ENCODE data around the gene TINCR.
"Not testable (repeated sequence)": the region's sequence is repeated elsewhere in the genome, so short reads cannot be mapped to it uniquely, and the experiment has no call there.

TINCR gene

DNA sequence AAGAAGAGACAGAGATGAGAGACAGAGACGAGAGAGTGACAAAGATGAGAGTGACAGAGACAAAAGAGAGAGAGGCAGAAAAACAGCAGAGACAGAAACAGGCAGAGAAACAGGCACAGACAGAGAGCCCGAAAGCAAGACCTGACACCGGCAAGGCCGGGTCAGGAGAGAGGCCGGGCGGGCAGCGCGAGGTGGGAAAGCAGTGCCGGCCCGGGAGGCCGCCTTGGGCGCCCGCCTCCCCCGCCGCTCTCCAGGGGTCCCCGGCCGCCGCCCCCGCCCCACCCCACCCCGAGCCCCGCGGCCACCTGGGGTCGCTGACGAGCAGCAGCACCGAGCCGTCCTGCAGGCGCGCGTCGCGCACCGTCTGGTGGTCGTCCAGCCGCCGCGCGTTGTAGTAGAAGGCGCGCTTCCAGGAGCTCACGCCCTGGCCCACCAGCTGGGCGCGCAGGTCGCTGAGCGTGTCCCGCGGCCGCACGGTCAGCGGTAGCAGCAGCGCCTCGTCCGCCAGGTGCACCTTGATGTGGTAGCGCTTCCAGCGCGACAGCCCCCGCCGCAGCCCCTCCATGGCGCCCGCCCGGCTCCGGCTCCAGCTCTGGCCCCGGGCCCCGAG is at the start of gene TINCR:
Gene TINCR (minus strand): TSS at position 594 of the 610 bp plus-strand sequence.
- no peaks in the 10 kb centered on the region for H3K4me1 Mint-ChIP-seq (ENCODE audit: low read depth)
- H3K27ac Mint-ChIP-seq: no peak within 1 kb of the TSS
- peaks cover 4% of the 10 kb centered on the region for H3K27me3 Mint-ChIP-seq (ENCODE audit: low read depth)
- no peaks in the 10 kb centered on the region for H3K36me3 Mint-ChIP-seq (ENCODE audit: low read depth)
- no peak for DNase-seq (ENCODE audit: low spot score)
- H3K9me3 Mint-ChIP-seq: peaks cover under 1% of the 10 kb centered on the region
- no peak within 1 kb of the TSS for H3K4me3 Mint-ChIP-seq

DNA sequence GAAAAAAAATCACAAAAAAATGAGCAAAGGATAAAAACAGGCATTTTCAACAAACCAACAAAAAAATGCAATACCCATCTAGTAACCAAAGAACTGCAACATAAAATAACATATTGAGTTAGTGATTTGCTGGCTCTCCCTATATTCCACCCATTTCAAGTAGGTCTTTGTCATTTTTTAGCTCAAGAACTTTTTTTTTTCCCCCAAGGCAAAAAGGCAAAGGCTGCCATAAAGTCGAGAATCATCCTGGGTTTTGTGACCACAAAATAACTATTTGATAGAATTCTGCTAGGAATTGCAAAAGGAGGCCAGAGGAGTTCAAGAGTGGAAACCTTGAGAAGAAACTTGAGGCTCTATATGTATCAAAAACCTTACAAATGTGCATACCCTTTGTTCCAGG is 49.3 kb upstream of the TINCR start:
- H3K36me3 Mint-ChIP-seq (ENCODE audit: low read depth): peaks cover 76% of the 10 kb centered on the region
- H3K9me3 Mint-ChIP-seq: no peaks in the 10 kb centered on the region
- H3K4me3 Mint-ChIP-seq: no peak overlapping the region
- H3K4me1 Mint-ChIP-seq (ENCODE audit: low read depth): peaks cover 26% of the 10 kb centered on the region
- DNase-seq (ENCODE audit: low spot score): no peak
- no peak overlapping the region for H3K27ac Mint-ChIP-seq
- H3K27me3 Mint-ChIP-seq (ENCODE audit: low read depth): no peaks in the 10 kb centered on the region

DNA sequence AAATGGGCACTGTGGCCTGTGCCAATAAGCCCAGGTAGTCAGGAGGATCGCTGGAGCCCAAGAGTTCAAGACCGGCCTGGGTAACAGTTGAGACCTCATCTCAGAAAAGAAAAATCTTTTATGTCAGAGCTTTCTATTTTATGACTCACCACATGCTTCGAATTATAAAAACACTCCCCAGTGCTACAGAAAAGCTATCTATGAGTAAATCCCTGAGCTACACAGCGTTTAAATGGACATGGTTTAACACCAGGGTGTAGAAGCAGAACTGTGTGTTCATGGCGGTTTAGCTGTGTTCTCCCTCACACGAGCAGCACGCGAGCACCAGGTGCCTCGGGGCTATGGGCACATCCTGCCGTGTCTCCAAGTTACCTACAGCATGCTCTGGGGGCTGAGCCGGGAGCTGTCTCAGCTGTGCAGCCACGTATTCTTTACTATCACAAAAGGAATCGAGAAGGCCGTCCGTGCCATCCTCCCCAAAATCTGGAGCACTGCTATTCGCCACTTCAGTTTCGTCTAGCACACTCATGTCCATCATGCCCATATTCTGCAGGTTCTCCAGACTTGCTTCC is 48.1 kb upstream of the TINCR start:
- Mint-ChIP-seq H3K4me1 (ENCODE audit: low read depth) (peaks cover 18% of the 10 kb centered on the region), H3K4me3 (no peak overlapping the region), H3K36me3 (ENCODE audit: low read depth) (peaks cover 75% of the 10 kb centered on the region), H3K27ac (no peak overlapping the region), H3K27me3 (ENCODE audit: low read depth) (no peaks in the 10 kb centered on the region), H3K9me3 (no peaks in the 10 kb centered on the region)
- no peak for DNase-seq (ENCODE audit: low spot score)

DNA sequence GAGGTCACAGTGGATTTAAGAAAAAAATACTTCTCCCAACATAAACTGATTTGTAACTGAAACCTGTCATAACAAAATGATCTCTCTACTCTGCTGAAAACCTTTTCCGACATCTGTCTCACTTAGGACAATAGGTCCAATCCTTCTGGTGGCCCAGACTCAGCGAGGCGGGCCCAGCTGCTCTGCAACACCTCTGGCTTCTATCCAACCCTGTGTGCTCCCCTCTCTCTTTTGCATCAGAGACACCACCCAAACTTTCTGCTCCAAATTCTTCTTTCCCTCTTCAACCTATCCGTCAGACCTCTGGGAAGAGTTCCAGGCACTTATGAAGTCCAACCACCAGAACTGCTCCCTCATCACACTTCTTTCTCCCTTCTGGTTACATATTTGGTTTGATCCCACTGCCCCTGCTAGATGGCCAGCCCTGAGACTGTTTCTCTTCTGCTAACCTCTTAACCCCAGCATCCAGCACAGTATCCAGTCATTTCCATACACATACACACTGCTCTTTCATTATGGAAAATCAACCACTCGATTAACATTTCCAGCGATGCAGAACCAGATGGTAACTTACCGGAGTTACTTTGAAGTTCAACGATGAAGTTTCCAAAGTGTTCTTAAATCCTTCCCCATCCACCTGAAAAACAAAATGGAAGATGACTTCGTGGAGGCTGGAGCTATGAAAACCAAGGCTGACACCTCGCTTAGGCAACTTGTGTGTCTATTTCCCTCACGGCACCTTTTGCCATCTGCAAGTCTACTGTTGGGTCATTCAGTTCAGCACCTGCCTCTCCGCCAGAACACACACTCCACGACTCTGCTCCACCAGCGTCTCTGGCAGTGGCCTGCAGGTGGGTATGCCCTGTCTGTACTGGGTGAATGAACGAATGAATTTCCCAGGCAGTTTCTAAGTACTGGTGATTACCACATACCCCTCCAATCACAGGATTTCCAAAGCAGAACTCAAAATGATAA is 45.4 kb upstream of the TINCR start:
- Mint-ChIP-seq H3K9me3 (no peaks in the 10 kb centered on the region), H3K27ac (no peak overlapping the region), H3K4me3 (no peak overlapping the region), H3K27me3 (ENCODE audit: low read depth) (no peaks in the 10 kb centered on the region), H3K36me3 (ENCODE audit: low read depth) (peaks cover 69% of the 10 kb centered on the region), H3K4me1 (ENCODE audit: low read depth) (peaks cover 5% of the 10 kb centered on the region)
- no peak for DNase-seq (ENCODE audit: low spot score)

DNA sequence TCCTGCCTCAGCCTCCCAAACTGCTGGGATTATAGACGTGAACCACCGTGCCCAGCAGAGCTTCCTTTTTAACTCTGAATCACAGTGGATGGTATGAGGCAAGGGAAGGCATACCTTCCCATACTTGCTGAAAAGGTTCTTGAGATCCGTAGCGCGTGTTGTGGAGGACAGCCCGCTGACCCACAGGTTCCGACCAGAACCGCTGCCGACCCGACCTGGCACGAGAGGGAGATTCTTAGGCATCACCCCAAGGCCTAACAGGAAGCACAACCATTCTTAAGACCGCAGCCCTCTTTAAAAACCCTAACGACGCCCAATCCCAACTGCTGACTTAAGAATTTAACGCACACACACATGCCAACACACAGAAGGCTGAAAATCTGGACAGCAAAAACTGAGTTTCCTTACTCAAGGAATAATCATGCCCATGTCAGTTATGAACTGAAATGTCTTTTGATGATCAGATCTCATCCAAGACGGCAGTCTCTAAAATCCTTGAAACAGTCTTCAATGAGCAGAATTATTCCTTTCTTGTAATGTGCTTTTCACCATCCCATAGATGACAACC is 42.2 kb upstream of the TINCR start:
- Mint-ChIP-seq H3K27ac (no peak overlapping the region), H3K4me1 (ENCODE audit: low read depth) (peaks cover 3% of the 10 kb centered on the region), H3K4me3 (no peak overlapping the region), H3K9me3 (no peaks in the 10 kb centered on the region), H3K36me3 (ENCODE audit: low read depth) (peaks cover 74% of the 10 kb centered on the region), H3K27me3 (ENCODE audit: low read depth) (no peaks in the 10 kb centered on the region)
- no peak for DNase-seq (ENCODE audit: low spot score)

DNA sequence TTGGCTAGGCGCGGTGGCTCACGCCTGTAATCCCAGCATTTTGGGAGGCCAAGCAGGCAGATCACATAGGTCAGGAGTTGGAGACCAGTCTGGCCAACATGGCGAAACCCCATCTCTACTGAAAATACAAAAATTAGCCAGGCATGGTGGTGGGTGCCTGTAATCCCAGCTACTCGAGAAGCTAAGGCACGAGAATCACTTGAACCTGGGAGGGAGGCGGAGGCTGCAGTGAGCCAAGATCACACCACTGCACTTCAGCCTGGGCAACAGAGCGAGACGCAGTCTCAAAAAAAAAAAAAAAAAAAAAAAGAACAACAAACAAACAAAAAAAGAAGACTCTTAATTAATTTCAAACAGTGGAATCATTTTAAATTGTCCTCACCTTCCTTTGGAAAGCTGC is 41.0 kb upstream of the TINCR start:
- H3K27me3 Mint-ChIP-seq (ENCODE audit: low read depth); DNase-seq (ENCODE audit: low spot score); H3K4me3 Mint-ChIP-seq; H3K27ac Mint-ChIP-seq; H3K4me1 Mint-ChIP-seq (ENCODE audit: low read depth); H3K9me3 Mint-ChIP-seq: not testable (repeated sequence)
- H3K36me3 Mint-ChIP-seq (ENCODE audit: low read depth): peaks cover 73% of the 10 kb centered on the region

DNA sequence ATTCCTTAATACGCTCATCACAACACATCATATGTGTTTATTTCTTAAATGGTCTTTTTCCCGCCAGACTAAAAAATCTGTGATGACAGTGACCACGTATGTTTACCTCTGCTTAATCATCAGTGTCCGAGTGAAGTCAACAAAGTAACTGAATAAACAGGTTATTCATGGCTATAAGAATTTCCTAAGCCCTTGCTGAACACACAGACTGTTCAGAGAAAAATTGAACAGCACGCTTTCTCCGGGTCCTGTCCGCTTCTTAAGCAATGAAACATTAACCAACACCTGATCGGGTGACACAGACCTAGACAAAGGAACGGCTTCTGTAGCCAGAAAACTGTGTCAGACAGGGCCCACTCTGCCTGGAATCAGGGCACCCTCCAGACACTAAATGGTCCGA is 40.5 kb upstream of the TINCR start:
- no peaks in the 10 kb centered on the region for H3K9me3 Mint-ChIP-seq
- no peak for DNase-seq (ENCODE audit: low spot score)
- H3K36me3 Mint-ChIP-seq (ENCODE audit: low read depth): peaks cover 73% of the 10 kb centered on the region
- no peak overlapping the region for H3K4me3 Mint-ChIP-seq
- H3K4me1 Mint-ChIP-seq (ENCODE audit: low read depth): no peaks in the 10 kb centered on the region
- H3K27me3 Mint-ChIP-seq (ENCODE audit: low read depth): no peaks in the 10 kb centered on the region
- no peak overlapping the region for H3K27ac Mint-ChIP-seq

DNA sequence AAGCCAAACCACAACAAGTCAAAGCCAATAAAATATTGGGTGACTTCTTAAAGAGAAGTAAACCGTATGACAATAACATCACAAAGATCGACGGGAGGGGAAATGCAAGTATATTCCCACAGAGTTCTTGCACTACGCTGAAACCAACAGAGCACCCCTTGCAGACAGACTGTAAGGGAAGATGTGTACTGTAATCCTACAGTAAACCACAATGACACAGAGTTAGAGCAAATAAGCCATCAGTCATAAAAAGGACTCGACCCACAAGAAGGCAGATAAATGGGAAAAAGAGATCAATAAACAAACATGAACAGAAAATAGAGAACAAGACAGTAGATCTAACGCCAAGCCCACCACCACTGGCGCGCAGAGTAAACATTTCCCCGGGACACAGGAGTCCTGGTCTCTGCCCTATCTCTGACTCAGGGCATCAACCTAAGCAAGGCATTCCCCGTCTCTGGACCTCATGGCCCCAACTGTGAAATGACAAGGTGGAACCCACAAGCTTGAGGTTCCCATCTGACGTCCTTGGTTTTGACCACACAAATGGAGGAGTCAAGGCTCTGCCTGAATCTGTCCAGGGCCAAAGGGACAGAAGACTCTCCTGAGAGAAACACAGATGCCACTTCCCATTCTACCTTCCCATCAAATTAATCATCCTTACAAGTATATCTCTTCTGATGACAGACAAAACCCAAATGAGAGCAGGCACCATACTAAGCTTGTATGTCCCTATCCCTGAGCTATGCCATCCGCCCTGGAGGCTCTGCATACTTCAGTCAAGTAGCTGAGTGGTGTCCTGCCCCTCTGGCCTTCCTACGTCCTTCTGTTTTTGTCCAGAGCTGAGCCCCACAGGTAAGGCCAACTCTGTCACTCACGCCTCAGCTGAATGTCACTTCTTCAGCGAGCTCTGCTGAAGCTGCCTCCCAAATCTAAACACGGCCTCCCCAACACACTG is 39.8 kb upstream of the TINCR start:
- peaks cover 68% of the 10 kb centered on the region for H3K36me3 Mint-ChIP-seq (ENCODE audit: low read depth)
- no peak for DNase-seq (ENCODE audit: low spot score)
- no peaks in the 10 kb centered on the region for H3K27me3 Mint-ChIP-seq (ENCODE audit: low read depth)
- no peaks in the 10 kb centered on the region for H3K4me1 Mint-ChIP-seq (ENCODE audit: low read depth)
- no peak overlapping the region for H3K27ac Mint-ChIP-seq
- no peaks in the 10 kb centered on the region for H3K9me3 Mint-ChIP-seq
- H3K4me3 Mint-ChIP-seq: no peak overlapping the region

DNA sequence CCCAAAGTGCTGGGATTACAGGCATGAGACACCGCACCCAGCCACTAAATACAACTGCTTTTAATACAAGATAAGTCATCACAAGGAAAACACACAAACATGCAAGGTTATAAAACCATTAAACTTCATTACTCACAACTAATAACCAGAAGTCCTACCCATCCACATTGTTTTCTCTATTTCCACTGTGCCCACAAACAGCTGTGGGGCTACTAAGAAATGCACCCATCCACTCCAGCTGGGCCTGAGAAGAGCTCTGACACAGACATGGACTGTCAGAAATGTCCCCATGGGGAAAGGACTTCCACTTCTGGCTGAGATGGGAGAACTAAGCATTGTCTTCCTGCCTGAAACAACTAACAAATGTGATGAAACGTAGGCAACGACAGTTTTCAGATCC is 37.6 kb upstream of the TINCR start:
- peaks cover 66% of the 10 kb centered on the region for H3K36me3 Mint-ChIP-seq (ENCODE audit: low read depth)
- H3K4me1 Mint-ChIP-seq (ENCODE audit: low read depth): peaks cover 2% of the 10 kb centered on the region
- no peak overlapping the region for H3K4me3 Mint-ChIP-seq
- H3K27me3 Mint-ChIP-seq (ENCODE audit: low read depth): no peaks in the 10 kb centered on the region
- H3K27ac Mint-ChIP-seq: no peak overlapping the region
- H3K9me3 Mint-ChIP-seq: no peaks in the 10 kb centered on the region
- DNase-seq (ENCODE audit: low spot score): no peak

DNA sequence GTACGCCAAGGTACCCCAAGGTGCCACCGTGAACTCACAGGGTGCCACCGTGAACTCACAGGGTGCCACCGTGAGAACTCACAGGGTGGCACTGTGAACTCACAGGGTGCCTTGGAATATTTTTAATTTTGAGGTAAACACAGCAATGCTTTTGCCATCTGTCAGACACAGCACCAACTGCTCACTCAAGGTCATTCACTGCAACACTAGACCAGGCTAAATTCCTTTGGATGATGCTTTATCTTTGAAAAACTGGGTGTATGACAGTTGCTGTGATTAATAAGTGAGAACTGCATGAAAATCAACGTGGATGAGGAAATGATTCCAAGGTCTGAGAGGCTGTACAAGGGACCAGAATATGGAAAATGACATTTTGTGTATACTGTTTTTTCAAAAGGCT is 35.9 kb upstream of the TINCR start:
- no peak overlapping the region for H3K27ac Mint-ChIP-seq
- H3K9me3 Mint-ChIP-seq: no peaks in the 10 kb centered on the region
- H3K4me1 Mint-ChIP-seq (ENCODE audit: low read depth): peaks cover 2% of the 10 kb centered on the region
- H3K4me3 Mint-ChIP-seq: no peak overlapping the region
- DNase-seq (ENCODE audit: low spot score): no peak
- peaks cover 69% of the 10 kb centered on the region for H3K36me3 Mint-ChIP-seq (ENCODE audit: low read depth)
- no peaks in the 10 kb centered on the region for H3K27me3 Mint-ChIP-seq (ENCODE audit: low read depth)

DNA sequence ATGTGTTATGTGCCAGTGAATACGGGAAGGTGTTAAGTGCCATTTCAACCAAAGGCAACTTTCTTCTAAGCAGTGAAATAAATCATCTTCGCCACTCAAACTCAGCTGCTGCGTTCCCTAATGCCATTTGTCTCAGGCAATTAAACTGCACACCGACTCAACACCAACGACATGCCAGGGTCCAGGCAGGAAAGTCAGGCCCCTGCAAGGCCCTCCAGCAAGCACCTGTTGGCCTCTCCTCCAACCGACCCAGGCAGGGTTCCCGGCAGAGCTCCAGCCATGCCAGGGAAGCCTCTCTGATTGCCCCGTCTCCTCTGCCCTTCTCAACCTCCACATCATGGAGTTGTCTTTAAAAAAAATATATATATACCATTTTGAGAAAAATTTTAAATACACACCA is 33.0 kb upstream of the TINCR start:
- H3K27ac Mint-ChIP-seq: no peak overlapping the region

DNA sequence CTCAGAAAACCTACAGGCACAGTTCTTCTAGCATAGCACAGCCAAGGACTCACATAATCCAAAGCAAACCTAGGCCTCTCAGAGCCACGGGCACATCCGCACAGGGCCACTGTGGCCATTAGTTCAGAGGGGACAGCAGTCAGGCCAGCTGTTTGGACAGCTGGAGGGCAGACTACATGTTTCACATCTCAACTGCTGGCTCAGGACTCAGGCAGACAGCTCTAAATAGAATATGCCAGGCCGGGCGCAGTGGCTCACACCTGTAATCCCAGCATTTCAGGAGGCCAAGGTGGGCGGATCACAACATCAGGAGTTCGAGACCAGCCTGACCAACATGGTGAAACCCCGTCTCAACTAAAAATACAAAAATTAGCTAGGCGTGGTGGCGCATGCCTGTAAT is 28.0 kb upstream of the TINCR start:
- H3K4me1 Mint-ChIP-seq (ENCODE audit: low read depth): peaks cover 3% of the 10 kb centered on the region
- no peak overlapping the region for H3K27ac Mint-ChIP-seq
- no peak for DNase-seq (ENCODE audit: low spot score)
- peaks cover 67% of the 10 kb centered on the region for H3K36me3 Mint-ChIP-seq (ENCODE audit: low read depth)
- H3K27me3 Mint-ChIP-seq (ENCODE audit: low read depth): no peaks in the 10 kb centered on the region
- no peak overlapping the region for H3K4me3 Mint-ChIP-seq
- H3K9me3 Mint-ChIP-seq: no peaks in the 10 kb centered on the region

More for the DNA sequence above, 33.0 kb upstream of the TINCR start:
- H3K4me1 Mint-ChIP-seq (ENCODE audit: low read depth): peaks cover 2% of the 10 kb centered on the region
- no peak overlapping the region for H3K4me3 Mint-ChIP-seq
- DNase-seq (ENCODE audit: low spot score): no peak
- peaks cover 64% of the 10 kb centered on the region for H3K36me3 Mint-ChIP-seq (ENCODE audit: low read depth)
- H3K9me3 Mint-ChIP-seq: no peaks in the 10 kb centered on the region
- H3K27me3 Mint-ChIP-seq (ENCODE audit: low read depth): no peaks in the 10 kb centered on the region

DNA sequence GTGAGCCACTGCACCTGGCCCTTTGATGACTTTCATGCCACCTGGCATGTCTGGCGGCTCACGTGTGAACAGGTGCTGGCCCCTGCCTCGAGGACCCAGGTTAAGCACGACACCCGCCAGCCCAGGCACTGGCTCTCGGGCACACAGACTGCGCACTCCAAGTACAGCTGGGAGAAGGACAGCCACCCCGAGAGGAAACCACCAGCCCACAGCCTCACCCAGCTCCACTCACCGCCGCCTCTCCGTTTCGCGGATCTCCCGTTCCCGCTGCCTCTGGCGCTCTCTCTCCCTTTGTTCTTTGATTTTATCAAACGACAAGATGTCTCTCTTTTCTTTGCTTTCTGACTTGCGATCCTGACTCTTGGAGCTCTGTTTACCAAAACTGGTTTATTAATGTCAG is 27.4 kb upstream of the TINCR start:
- Mint-ChIP-seq H3K4me1 (ENCODE audit: low read depth) (peaks cover 3% of the 10 kb centered on the region), H3K36me3 (ENCODE audit: low read depth) (peaks cover 67% of the 10 kb centered on the region)

More for the DNA sequence above, 27.4 kb upstream of the TINCR start:
- H3K9me3 Mint-ChIP-seq: no peaks in the 10 kb centered on the region
- no peak for DNase-seq (ENCODE audit: low spot score)
- no peak overlapping the region for H3K4me3 Mint-ChIP-seq
- H3K27ac Mint-ChIP-seq: no peak overlapping the region
- H3K27me3 Mint-ChIP-seq (ENCODE audit: low read depth): no peaks in the 10 kb centered on the region
